Esophagus squamous epithelium (tissue), 5 donors: ENCODE measurements around the gene COQ8B. TPM values are rescaled to one million over a fixed set of nuclear protein-coding genes. Genes with fewer than 3 reads are reported as not detected.
A peak's percentile ranks its signal among the peaks of the same experiment; 100 is the strongest.
"Not testable (repeated sequence)": the region's sequence is repeated elsewhere in the genome, so short reads cannot be mapped to it uniquely, and the experiment has no call there.

ENCODE experiments used
- DNase-seq: peaks from one replicate; lab custom pipeline; 2025; lab: John Stamatoyannopoulos, UW
- H3K27ac ChIP-seq, 4 donors: fragments of 200-600 bp; sonication (generic); one replicate each; pipeline ENCODE4 v1.5.1; 2016 to 2019; ENCODE audit warnings: mild to moderate bottlenecking in 1 of 4
- H3K27me3 ChIP-seq, 4 donors: fragments of 200-600 bp; sonication (generic); 1 replicate in 3 of 4; 2 replicates in 1 of 4; pipeline versions ENCODE4 v1.5.1 to v1.6.0; 2017 to 2021; ENCODE audit warnings: antibody characterized with exemption in 1 of 4
- H3K36me3 ChIP-seq, 3 donors: fragments of 200-600 bp; sonication (generic); one replicate each; pipeline ENCODE4 v1.5.1; 2016 to 2019
- H3K4me1 ChIP-seq, 3 donors: fragments of 200-600 bp; sonication (generic); one replicate each; pipeline ENCODE4 v1.5.1; 2017 to 2019
- H3K4me3 ChIP-seq, 4 donors: fragments of 200-600 bp; sonication (generic); 1 replicate in 3 of 4; 2 replicates in 1 of 4; pipeline ENCODE4 v1.5.1; 2016 to 2019; ENCODE audit warnings: mild to moderate bottlenecking in 2 of 4, moderate library complexity in 1 of 4
- H3K9me3 ChIP-seq, 3 donors: fragments of 200-600 bp; sonication (generic); one replicate each; pipeline ENCODE4 v1.5.1; 2016 to 2019
- CTCF ChIP-seq, 6 experiments: fragments of 450-650 bp in 4 of 6; fragments of 200-600 bp in 2 of 6; sonication (generic) in 2 of 6; IDR thresholded peaks; one replicate each; pipeline ENCODE4 v1.5.1; 2016 to 2019; ENCODE audit warnings: antibody characterized with exemption in 6 of 6, mild to moderate bottlenecking in 4 of 6, moderate library complexity in 4 of 6
- POLR2A ChIP-seq, 4 donors: fragments of 450-650 bp; IDR thresholded peaks; one replicate each; pipeline ENCODE4 v1.6.1; 2017; ENCODE audit warnings: antibody characterized with exemption in 4 of 4, mild to moderate bottlenecking in 4 of 4, moderate library complexity in 3 of 4
- WGBS, 2 donors: methylation state at CpG; one replicate each; pipeline ENCODE4 v1.1.5; 2018; 5-methylcytosine and 5-hydroxymethylcytosine counted together
- intact Hi-C: fragments of 100-400 bp; cut with DNase I; formaldehyde crosslinking; loops from one replicate; pipeline ENCODE4 v1.15.0; 2022
- total RNA-seq, 4 donors: library from RNA; depleted of rRNA; stranded (reverse); fragments of >200 nt; gene quantifications; one replicate each; pipeline ENCODE4 v1.1.0, GENCODE V29; 2016
- donor health status: DM: yes; HTN: yes; CAD: no.

The COQ8B gene
- total RNA-seq, 4 donors from 2014 or later: 19.3 to 64.1 (median 33.3) TPM

DNA sequence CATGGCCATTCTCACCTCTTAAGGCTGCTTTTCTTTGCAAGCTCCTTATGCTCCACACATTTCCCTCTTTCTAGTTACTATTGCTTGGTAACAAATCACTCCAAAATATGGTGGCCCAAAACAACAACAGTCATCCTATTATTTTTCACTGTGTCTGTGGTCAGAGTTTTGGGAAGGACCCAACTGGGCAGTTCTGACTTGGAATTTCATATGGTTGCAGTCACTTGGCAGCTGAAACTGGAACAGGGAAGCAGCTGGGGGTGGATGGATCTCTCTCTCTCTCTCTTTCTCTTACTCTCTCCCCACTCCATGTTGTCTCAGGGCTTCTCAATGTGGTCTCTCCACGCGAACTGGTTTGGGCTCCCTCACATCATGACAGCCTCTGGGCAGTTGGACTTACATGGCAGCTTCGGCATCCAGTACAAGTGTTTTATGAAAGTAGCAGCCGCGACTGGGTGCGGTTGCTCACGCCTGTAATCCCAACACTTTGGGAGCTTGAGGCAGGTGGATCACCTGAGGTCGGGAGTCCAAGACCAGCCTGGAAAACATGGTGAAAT, 65.9 kb downstream of the COQ8B start:
- WGBS, 2 donors: 66% methylated on average over 7 of the region's 8 CpGs; no CpG with 5 or more reads in 1 of the 2 donors
- no peaks in the 10 kb centered on the region for H3K9me3 ChIP-seq
- no peak for DNase-seq
- H3K36me3 ChIP-seq: no peaks in the 10 kb centered on the region
- intact Hi-C loops: no loop called here
- TF ChIP-seq POLR2A (IDR thresholded peaks at IDR 0.05) (no peak), CTCF (IDR thresholded peaks at IDR 0.05) (no peak)
- H3K4me3 ChIP-seq: no peak overlapping the region
- peak overlapping the region; percentile 3 to 84 (median 49) for H3K27ac ChIP-seq
- peaks cover 0 to 43% (median 28%) of the 10 kb centered on the region in 3 donors for H3K4me1 ChIP-seq
- H3K27me3 ChIP-seq: no peaks in the 10 kb centered on the region

DNA sequence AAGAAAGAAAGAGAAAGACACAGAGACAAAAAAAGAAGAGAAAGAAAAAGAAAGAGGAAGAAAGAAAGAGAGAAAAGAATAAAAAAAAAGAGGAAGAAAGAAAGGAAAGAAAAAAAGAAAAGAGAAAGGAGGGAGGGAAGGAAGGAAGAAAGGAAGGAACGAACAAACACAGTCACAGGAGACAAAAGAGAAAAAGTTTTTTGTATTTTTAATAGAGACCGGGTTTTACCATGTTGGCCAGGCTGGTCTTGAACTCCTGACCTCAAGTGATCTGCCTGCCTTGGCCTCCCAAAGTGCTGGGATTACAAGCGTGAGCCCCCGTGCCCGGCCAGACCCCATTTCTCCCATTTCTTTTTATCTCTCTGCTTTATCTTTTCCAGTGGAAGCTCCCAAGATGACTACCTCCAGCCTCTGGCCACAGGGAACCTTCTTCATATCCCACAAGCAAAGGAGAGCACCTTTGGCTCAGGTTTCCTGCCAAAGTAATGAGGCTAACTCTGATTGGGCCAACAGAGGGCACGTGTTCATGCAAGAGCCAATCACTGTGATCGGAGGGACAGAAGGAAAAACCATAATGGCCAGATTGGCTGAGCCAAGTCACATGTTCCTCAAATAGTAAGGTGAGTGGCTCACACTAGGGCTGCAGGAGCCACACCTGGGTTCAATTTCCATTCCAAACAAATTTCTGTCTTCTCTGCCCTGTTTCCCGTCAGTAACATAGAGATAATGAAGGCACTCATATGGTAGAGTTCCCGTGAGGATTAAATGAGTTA, 66.6 kb downstream of the COQ8B start:
- WGBS, 2 donors: 87% methylated on average over 7 to 9 of the region's 9 CpGs
- intact Hi-C loops, H3K36me3 ChIP-seq, H3K4me3 ChIP-seq, H3K9me3 ChIP-seq, H3K27me3 ChIP-seq, DNase-seq: not testable (repeated sequence)
- peak overlapping the region; percentile 3 to 84 (median 49) for H3K27ac ChIP-seq
- peaks cover 0 to 50% (median 28%) of the 10 kb centered on the region in 3 donors for H3K4me1 ChIP-seq

GRCh38 chr19:40646743-40647254, 69.9 kb downstream of the COQ8B start:
- no peaks in the 10 kb centered on the region for H3K27me3 ChIP-seq
- H3K4me3 ChIP-seq: peak overlapping the region in 1 of 4 donors; percentile 41
- intact Hi-C loops: no loop called here
- WGBS, 2 donors: 52 to 77% methylated on average over 5 of the region's 5 CpGs
- H3K4me1 ChIP-seq: peaks cover 0 to 47% (median 23%) of the 10 kb centered on the region in 3 donors
- H3K36me3 ChIP-seq: no peaks in the 10 kb centered on the region
- H3K9me3 ChIP-seq: no peaks in the 10 kb centered on the region
- TF ChIP-seq CTCF (IDR thresholded peaks at IDR 0.05) (no peak), POLR2A (IDR thresholded peaks at IDR 0.05) (no peak)
- DNase-seq: no peak
- peak overlapping the region; percentile 65 to 89 (median 77) for H3K27ac ChIP-seq

GRCh38 chr19:40642757-40643305, 73.9 kb downstream of the COQ8B start:
- 65 to 73% methylated on average over 8 of the region's 8 CpGs for WGBS, 2 donors
- Histone ChIP-seq H3K36me3 (no peaks in the 10 kb centered on the region), H3K4me3 (no peak overlapping the region), H3K27me3 (no peaks in the 10 kb centered on the region), H3K4me1 (peaks cover 0 to 48% (median 14%) of the 10 kb centered on the region in 3 donors), H3K27ac (peak overlapping the region in 1 of 4 donors; percentile 26), H3K9me3 (no peaks in the 10 kb centered on the region)
- intact Hi-C loops: no loop called here
- TF ChIP-seq POLR2A (IDR thresholded peaks at IDR 0.05) (no peak), CTCF (IDR thresholded peaks at IDR 0.05) (no peak)
- DNase-seq: no peak

GRCh38 chr19:40642051-40642706, 74.5 kb downstream of the COQ8B start:
- DNase-seq: no peak
- Histone ChIP-seq H3K4me1 (peaks cover 0 to 48% (median 14%) of the 10 kb centered on the region in 3 donors), H3K9me3 (no peaks in the 10 kb centered on the region), H3K4me3 (no peak overlapping the region), H3K27me3 (no peaks in the 10 kb centered on the region), H3K27ac (peak overlapping the region in 3 of 4 donors; percentile 53 to 70 (median 57)), H3K36me3 (no peaks in the 10 kb centered on the region)
- intact Hi-C loops: no loop called here
- TF ChIP-seq POLR2A (IDR thresholded peaks at IDR 0.05): no peak
- TF ChIP-seq CTCF (IDR thresholded peaks at IDR 0.05): no peak
- 88 to 94% methylated on average over 14 to 18 of the region's 18 CpGs for WGBS, 2 donors
